Activated T-cell treated with anti-CD3 and anti-CD28 coated beads, Interleukin-2, amount 50 U/mL, for 24 hours (primary cell): Measurements from ENCODE around the gene PTPN1.

Experiments used
- DNase-seq: peaks from one replicate; pipeline ENCODE4 v3.0.0-alpha.2; 2020
- H3K27ac Mint-ChIP-seq: 2 replicates; pipeline ENCODE4 v1.8.0; 2020; ENCODE audit warnings: mild to moderate bottlenecking, mixed read lengths
- H3K27me3 Mint-ChIP-seq: 2 replicates; pipeline ENCODE4 v1.8.0; 2020; ENCODE audit warnings: mixed read lengths
- H3K36me3 Mint-ChIP-seq: 2 replicates; pipeline ENCODE4 v1.8.0; 2020; ENCODE audit warnings: low read depth, mixed read lengths
- H3K4me1 Mint-ChIP-seq: 2 replicates; pipeline ENCODE4 v1.8.0; 2020; ENCODE audit warnings: low read depth, mixed read lengths
- H3K4me3 Mint-ChIP-seq: 2 replicates; pipeline ENCODE4 v1.8.0; 2020; ENCODE audit warnings: mild to moderate bottlenecking, moderate library complexity, mixed read lengths
- H3K9me3 Mint-ChIP-seq: 2 replicates; pipeline ENCODE4 v1.8.0; 2020; ENCODE audit warnings: mixed read lengths

PTPN1 gene

DNA sequence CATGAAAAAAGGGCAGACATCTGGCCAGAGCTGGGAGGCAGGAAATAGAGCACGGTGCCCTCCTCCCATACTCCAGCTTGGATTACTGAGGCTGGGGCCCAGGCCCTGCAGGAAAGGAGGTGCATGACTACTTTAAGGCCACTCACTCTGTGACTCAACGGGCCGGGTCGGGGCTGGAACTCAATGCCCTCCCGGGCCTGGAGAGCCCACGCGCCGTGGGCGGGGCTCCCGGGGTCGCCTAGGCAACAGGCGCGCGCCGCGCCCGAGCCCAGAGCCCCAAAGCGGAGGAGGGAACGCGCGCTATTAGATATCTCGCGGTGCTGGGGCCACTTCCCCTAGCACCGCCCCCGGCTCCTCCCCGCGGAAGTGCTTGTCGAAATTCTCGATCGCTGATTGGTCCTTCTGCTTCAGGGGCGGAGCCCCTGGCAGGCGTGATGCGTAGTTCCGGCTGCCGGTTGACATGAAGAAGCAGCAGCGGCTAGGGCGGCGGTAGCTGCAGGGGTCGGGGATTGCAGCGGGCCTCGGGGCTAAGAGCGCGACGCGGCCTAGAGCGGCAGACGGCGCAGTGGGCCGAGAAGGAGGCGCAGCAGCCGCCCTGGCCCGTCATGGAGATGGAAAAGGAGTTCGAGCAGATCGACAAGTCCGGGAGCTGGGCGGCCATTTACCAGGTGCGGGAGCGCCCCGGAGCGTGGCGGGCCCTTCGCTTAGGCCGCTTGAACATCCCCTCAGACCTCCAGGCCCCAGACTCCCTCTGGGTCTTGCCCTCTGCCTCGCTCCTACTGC is at the start of gene PTPN1:
PTPN1 (plus strand) TSS at position 461 of the 783 bp plus-strand sequence; CDS start at position 606, 145 bp downstream.
- Mint-ChIP-seq H3K9me3 (no peaks in the 10 kb centered on the region), H3K4me1 (peaks cover 41% of the 10 kb centered on the region), H3K27ac (peak within 1 kb of the TSS; percentile 96), H3K27me3 (no peaks in the 10 kb centered on the region), H3K36me3 (peaks cover 47% of the 10 kb centered on the region), H3K4me3 (peak within 1 kb of the TSS; percentile 96)
- DNase-seq: peak; percentile 100

DNA sequence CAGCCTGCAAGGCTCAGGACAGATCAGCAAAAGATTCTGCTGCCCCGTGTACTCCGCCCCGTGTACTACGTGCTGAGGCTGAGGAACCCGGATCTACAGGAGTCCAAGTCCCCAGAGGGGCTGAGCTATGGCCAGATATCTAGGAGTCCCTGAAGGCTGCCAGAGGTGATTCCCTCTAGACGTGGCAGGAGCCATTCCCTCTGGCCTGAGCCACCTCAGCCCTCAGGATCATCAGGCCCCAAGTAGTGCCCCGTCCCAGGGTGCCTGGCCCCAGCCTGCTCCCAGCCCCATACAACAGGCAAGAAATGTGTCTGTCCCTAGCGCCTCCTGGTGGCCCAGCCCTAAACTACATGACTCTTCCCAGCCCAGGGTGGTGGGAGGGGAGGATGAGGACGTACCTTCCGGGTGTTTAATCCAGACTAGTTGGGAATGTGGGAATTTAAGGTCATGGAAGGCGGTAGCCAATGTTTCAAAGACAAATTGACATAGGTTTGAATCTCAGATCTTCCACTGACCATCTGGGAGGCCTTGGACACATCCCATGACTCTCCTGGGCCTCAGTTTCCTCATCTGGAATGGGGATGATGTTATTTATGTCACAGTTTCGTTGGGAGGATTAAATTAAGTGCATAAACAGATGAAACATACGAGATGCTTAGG is 49.4 kb upstream of the PTPN1 start:
- Mint-ChIP-seq H3K4me1 (peaks cover 13% of the 10 kb centered on the region), H3K9me3 (no peaks in the 10 kb centered on the region), H3K36me3 (no peaks in the 10 kb centered on the region), H3K27ac (no peak overlapping the region), H3K27me3 (peaks cover 6% of the 10 kb centered on the region), H3K4me3 (no peak overlapping the region)
- peak; percentile 91 for DNase-seq

DNA sequence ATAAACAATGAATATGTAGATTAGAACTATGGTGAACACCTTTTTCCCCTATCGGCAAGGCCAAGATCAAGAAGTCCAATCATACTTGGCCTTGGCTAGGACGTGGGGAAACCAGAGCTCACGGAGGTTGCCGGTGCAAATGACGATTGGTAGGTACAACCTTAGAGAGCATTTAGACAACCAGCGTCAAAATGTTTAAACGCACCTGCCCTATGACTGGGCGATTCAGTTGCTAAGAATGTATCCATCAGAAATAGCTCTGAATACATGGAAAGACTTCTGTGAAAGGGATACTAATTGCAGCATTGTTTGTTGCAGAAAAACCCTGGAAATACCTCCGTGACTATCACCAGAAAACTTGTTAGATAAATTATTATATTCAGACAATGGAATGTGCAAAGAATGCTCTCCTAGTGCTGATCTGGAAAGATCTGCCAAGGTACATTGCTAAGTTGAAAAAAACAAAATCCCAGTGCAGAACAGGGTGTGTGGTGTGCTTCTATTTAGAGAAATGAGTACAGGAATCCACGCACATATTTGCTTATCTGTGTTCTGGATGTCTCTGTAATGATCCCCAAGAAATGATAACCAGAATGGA is 48.0 kb upstream of the PTPN1 start:
- Mint-ChIP-seq H3K4me3 (no peak overlapping the region), H3K36me3 (no peaks in the 10 kb centered on the region), H3K27me3 (peaks cover 2% of the 10 kb centered on the region), H3K27ac (no peak overlapping the region), H3K4me1 (peaks cover 13% of the 10 kb centered on the region), H3K9me3 (no peaks in the 10 kb centered on the region)
- DNase-seq: no peak

DNA sequence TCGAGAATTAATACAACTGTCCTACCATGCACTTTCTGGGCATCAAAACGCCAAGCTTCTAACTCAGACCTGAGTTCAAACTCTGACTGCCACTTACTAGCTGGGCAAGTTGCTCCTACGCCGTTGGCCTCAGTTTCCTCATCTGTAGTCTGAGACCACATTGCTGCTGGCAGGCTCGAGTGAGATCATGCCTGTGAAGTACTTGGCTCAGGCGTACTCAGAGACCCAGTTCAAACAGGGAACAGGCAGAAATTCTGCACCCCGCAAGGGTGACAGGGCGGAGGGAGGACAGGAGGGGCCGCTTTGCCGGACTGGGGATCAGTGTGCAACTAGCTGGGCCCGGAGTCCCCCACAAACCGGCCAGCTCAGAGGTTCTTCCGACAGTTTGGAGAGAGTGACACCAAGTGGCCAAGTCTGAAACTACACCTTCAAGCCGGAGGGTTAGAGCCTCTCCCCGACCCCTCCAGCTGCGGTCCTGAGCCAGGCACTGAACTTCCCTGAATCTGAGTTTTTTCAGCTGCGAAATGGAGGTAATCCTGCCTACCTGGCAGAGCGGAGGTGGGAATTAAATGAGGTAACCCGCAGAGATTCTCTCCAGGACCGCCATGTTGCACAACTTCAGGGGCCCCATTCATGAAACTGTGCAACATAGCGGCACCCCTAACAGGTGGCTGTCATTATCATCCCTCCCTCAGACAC is 46.0 kb upstream of the PTPN1 start:
- no peak overlapping the region for H3K4me3 Mint-ChIP-seq
- peak; percentile 78 for DNase-seq
- H3K36me3 Mint-ChIP-seq: no peaks in the 10 kb centered on the region
- peaks cover 2% of the 10 kb centered on the region for H3K27me3 Mint-ChIP-seq
- H3K27ac Mint-ChIP-seq: no peak overlapping the region
- peaks cover 14% of the 10 kb centered on the region for H3K4me1 Mint-ChIP-seq
- H3K9me3 Mint-ChIP-seq: no peaks in the 10 kb centered on the region

DNA sequence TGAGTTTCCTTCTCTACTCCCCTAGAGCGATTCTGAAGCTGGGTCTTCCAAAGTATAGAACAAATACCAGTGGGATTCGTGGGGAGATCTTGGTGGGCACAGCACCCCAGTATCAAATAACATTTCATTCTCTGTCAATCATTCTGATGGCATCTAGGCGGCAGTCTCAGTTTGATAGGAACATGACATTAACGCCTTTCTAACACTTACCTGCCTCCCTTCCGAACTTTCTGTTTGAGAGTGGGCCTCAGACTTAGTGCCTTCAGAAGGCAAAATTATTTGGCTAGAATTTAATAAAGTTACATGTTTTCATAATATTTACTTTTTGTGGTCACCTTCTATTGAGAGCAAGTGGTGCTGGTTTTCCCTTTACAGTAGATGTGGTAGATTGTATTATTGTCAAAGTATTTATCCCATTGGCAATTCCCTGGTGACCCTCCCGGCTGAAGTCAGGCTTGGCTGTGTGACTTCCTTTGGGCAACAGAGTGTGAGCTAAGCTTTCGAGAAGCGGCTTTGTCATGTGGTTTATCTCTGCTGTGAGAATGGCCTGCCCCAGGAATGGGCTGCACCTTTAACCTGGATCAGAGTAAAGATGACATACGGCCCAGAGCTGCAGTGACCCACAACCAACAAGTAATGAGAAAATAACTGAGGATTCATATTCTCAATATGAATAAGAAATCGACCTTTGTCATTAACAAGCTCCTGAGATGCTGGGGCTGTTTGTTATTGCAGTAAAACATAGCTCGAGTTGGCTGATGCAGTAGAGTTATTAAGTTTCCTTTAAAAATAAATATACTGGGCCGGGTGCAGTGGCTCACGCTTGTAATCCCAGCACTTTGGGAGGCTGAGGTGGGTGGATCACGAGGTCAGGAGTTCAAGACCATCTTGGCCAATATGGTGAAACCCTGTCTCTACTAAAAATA is 45.2 kb upstream of the PTPN1 start:
- Mint-ChIP-seq H3K4me1 (peaks cover 14% of the 10 kb centered on the region), H3K36me3 (no peaks in the 10 kb centered on the region), H3K4me3 (no peak overlapping the region), H3K27ac (no peak overlapping the region), H3K9me3 (no peaks in the 10 kb centered on the region), H3K27me3 (peaks cover 2% of the 10 kb centered on the region)
- no peak for DNase-seq

DNA sequence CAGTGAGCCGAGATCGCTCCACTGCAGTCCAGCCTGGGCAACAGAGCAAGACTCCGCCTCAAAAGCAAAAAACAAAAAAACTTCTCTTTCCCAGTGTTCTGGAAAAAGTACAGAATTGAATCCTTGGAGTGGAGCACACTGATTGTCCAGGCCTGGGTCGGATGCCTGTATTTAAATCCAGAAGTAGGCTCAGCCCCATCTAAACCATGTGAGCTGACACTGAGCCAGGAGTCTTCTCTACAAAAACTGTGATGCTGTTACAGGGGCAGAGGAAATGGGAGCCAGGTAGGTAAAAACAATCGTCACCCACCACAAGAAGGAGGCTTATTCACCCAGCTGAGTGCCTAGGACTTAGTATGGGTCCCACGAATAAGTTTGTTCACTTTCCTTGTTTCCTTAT is 43.0 kb upstream of the PTPN1 start:
- Mint-ChIP-seq H3K4me1 (peaks cover 18% of the 10 kb centered on the region), H3K27me3 (peaks cover 2% of the 10 kb centered on the region), H3K27ac (no peak overlapping the region)

DNA sequence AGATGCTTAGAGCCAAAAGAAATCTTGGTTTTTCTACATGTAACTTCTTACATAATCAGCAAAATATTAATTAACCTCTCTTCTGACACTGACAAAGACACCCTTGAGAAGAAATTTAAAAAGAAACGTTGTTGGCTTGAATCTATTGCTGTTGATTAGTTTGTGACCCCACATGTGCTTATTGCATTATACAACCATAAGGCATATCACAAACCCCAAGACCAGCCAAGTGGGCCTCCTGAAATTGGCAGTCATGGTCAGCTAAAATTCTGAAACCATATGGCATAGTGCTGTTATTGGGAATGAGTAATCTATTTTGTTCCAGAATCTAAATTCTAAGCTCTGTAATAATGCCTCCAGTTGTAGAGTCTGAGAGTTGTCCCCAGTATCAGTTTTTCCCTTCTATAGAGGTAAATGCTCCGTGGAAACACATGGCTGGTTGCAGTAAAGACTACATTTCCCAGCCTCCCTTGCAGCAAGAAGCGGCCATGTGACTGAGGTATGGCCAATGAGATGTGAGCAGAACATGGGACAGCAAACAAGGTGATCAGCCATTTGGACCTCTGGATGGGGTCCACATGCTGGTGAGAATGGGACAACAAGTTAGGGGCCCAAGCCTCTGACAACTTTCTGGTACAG is 42.3 kb upstream of the PTPN1 start:
- peaks cover 20% of the 10 kb centered on the region for H3K4me1 Mint-ChIP-seq
- H3K4me3 Mint-ChIP-seq: no peak overlapping the region
- no peak overlapping the region for H3K27ac Mint-ChIP-seq
- DNase-seq: peak; percentile 42
- peaks cover 2% of the 10 kb centered on the region for H3K27me3 Mint-ChIP-seq
- H3K36me3 Mint-ChIP-seq: no peaks in the 10 kb centered on the region
- no peaks in the 10 kb centered on the region for H3K9me3 Mint-ChIP-seq

More for the DNA sequence above, 43.0 kb upstream of the PTPN1 start:
- H3K9me3 Mint-ChIP-seq: no peaks in the 10 kb centered on the region
- no peak overlapping the region for H3K4me3 Mint-ChIP-seq
- no peaks in the 10 kb centered on the region for H3K36me3 Mint-ChIP-seq
- DNase-seq: no peak

DNA sequence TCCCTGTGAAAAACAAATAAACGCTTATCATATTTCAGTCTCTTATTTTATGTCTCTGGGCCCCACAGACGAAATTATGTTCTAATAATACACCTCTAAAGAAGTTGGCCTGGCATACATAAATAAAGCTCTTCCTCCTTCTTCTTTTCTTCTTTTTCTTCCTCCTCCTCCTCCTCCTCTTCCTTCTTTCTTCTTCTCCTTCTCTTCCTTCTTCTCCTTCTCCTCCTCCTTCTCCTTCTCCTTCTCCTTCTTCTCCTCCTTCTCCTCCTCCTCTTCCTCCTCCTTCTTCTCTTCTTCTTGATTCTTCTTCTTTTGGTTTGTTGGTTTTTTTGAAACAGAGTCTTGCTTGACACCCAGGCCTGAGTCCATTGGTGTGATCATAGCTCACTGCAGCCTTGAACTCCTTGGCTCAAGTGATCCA is 41.8 kb upstream of the PTPN1 start:
- H3K27me3 Mint-ChIP-seq: peaks cover 5% of the 10 kb centered on the region
- no peak overlapping the region for H3K27ac Mint-ChIP-seq
- H3K4me3 Mint-ChIP-seq: no peak overlapping the region
- H3K9me3 Mint-ChIP-seq: no peaks in the 10 kb centered on the region
- H3K4me1 Mint-ChIP-seq: peaks cover 25% of the 10 kb centered on the region
- H3K36me3 Mint-ChIP-seq: no peaks in the 10 kb centered on the region
- DNase-seq: no peak

DNA sequence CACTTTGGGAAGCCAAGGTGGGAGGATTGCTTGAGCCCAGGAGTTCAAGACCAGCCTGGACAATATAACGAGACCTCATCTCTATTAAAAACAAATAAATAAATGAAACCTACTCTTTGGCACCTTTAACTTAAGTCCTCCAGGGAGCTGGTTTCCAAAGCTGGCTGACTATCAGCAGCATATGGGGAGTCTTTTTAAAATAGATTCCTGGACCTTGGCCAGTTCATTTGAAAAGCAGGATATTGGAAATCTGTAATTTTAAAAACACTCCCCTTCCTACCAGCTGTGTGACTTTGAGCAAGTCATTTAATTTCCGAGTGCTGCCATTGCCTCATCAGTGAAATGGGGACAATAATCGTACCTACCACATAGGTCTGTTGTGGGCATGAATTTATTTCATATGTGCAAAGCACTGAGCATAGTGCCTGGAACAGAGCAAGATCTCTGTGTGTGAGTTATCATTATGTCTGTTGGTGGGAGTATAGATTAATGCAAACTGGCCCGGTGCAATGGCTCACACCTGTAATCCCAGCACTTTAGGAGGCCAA is 40.9 kb upstream of the PTPN1 start:
- Mint-ChIP-seq H3K4me3 (no peak overlapping the region), H3K27me3 (peaks cover 6% of the 10 kb centered on the region), H3K9me3 (no peaks in the 10 kb centered on the region), H3K27ac (no peak overlapping the region), H3K36me3 (no peaks in the 10 kb centered on the region), H3K4me1 (peaks cover 21% of the 10 kb centered on the region)
- DNase-seq: no peak

DNA sequence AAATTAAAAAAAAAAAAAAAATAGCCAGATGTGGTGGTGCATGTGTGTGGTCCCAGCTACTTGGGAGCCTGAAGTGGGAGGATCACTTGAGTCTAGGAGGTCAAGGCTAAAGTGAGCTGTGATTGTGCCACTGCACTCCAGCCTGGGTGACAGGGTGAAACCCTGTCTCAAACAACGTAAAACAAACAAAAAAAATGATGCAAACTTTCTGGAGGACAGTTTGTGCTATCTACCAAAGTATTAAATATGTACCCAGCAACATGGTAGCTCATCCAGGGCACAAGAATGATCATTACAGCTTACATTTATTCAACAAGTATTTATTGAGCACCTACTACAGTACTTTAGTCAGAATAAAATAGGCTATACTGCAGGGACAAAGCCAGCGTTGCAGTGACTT is 40.4 kb upstream of the PTPN1 start:
- H3K4me1 Mint-ChIP-seq: peaks cover 19% of the 10 kb centered on the region

DNA sequence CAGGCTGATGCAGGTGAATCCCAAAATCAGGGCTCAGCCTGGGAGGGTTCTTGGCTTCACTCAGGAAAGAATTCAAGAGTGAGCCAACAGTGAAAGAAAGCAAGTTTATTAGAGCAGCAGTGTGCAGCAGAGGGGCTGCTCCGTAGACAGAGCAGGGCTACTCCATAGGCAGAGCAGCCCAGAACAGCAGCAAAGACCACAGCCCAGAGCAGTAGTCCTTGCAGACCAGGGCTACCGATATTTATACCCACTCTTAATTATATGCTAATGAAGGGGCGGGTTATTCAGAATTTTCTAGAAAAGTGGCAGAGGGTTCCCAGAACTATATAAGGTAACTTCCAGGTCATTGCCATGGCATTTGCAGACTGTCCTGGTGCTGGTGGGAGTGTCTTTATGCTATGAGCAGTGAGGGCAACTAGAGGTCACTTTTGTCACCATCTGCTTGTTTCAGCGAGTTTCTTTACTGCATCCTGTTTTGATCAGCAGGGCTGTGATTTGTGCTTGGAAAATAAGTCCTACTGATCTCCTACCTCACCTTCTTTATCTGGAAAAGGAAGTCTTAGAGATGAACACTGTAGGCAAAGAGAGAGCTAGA is 39.8 kb upstream of the PTPN1 start:
- Mint-ChIP-seq H3K4me3 (no peak overlapping the region), H3K4me1 (peaks cover 19% of the 10 kb centered on the region), H3K36me3 (no peaks in the 10 kb centered on the region), H3K9me3 (no peaks in the 10 kb centered on the region), H3K27ac (no peak overlapping the region), H3K27me3 (peaks cover 4% of the 10 kb centered on the region)
- no peak for DNase-seq

More for the DNA sequence above, 40.4 kb upstream of the PTPN1 start:
- Mint-ChIP-seq H3K27ac (no peak overlapping the region), H3K27me3 (peaks cover 4% of the 10 kb centered on the region), H3K9me3 (no peaks in the 10 kb centered on the region), H3K36me3 (no peaks in the 10 kb centered on the region), H3K4me3 (no peak overlapping the region)
- DNase-seq: no peak

DNA sequence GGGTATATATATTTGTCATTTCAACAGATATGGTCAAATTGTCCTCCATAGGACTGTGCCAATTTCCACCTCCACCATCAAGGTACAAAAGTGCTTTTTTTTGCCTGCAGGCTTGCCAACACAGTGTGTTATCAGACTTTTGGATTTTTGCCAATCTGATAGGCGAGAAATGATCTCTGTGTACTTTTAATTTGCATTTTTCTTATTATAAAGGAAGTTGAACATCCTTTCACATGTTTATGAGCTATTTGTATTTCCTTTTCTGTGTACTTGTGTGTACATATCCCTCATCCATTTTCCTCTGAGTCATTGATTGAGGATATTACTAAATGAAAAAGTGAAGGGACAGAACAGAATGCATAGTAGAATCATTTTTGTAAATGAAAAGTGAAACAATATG is 39.0 kb upstream of the PTPN1 start:
- DNase-seq: no peak
- H3K4me3 Mint-ChIP-seq: no peak overlapping the region

More for the DNA sequence above, 39.0 kb upstream of the PTPN1 start:
- no peak overlapping the region for H3K27ac Mint-ChIP-seq
- H3K27me3 Mint-ChIP-seq: peaks cover 4% of the 10 kb centered on the region
- no peaks in the 10 kb centered on the region for H3K36me3 Mint-ChIP-seq
- peaks cover 21% of the 10 kb centered on the region for H3K4me1 Mint-ChIP-seq
- no peaks in the 10 kb centered on the region for H3K9me3 Mint-ChIP-seq
